ENCODE measurements around the gene DKK3. TPM values are rescaled to one million over a fixed set of nuclear protein-coding genes. Genes with fewer than 3 reads are reported as not detected.

DKK3 gene
- total RNA-seq, 1 experiment from 2014 or later: 14.6 TPM

- no peaks in the 10 kb centered on the region for H3K27me3 Mint-ChIP-seq (ENCODE audit: unreplicated experiment)
- H3K4me1 Mint-ChIP-seq (ENCODE audit: low read depth, unreplicated experiment): no peaks in the 10 kb centered on the region
- CTCF ChIA-PET: interaction anchor here (0.6 kb wide), 1 partner anchor 116 kb away, joined by 3 read pairs; no protein-coding TSS in a partner anchor
- no TSS peak for BruUV-seq (replicated peaks)
- intact Hi-C loops (cut with micrococcal nuclease; ENCODE audit: unreplicated experiment): no loop called here
- no peak for DNase-seq
- H3K36me3 Mint-ChIP-seq (ENCODE audit: insufficient read depth, unreplicated experiment): no peaks in the 10 kb centered on the region
- no peak overlapping the region for H3K27ac Mint-ChIP-seq (ENCODE audit: unreplicated experiment)
- H3K9me3 Mint-ChIP-seq (ENCODE audit: low read depth, unreplicated experiment): no peaks in the 10 kb centered on the region
- no peak overlapping the region for H3K4me3 Mint-ChIP-seq (ENCODE audit: low read depth, unreplicated experiment)
- TF ChIP-seq CTCF (IDR thresholded peaks at IDR 0.05; ENCODE audit: unreplicated experiment): no peak
These were observed 22.2 kb downstream of the DKK3 start for GRCh38 chr11:11985954-11986949.

- CTCF ChIA-PET: no interaction called here
- BruUV-seq (replicated peaks): no TSS peak
- TF ChIP-seq CTCF (IDR thresholded peaks at IDR 0.05; ENCODE audit: unreplicated experiment): no peak
These were observed 23.3 kb downstream of the DKK3 start for GRCh38 chr11:11985016-11985715.

GRCh38 chr11:11984563-11984962 is 23.9 kb downstream of the DKK3 start:
- Mint-ChIP-seq H3K27ac (ENCODE audit: unreplicated experiment) (no peak overlapping the region), H3K9me3 (ENCODE audit: low read depth, unreplicated experiment) (no peaks in the 10 kb centered on the region), H3K4me3 (ENCODE audit: low read depth, unreplicated experiment) (no peak overlapping the region), H3K36me3 (ENCODE audit: insufficient read depth, unreplicated experiment) (no peaks in the 10 kb centered on the region), H3K4me1 (ENCODE audit: low read depth, unreplicated experiment) (peaks cover 8% of the 10 kb centered on the region), H3K27me3 (ENCODE audit: unreplicated experiment) (no peaks in the 10 kb centered on the region)
- intact Hi-C loops (cut with micrococcal nuclease; ENCODE audit: unreplicated experiment): no loop called here
- no TSS peak for BruUV-seq (replicated peaks)
- CTCF ChIA-PET: no interaction called here
- DNase-seq: no peak
- TF ChIP-seq CTCF (IDR thresholded peaks at IDR 0.05; ENCODE audit: unreplicated experiment): no peak

More at GRCh38 chr11:11985016-11985715, 23.3 kb downstream of the DKK3 start:
- no peak for DNase-seq
- no peaks in the 10 kb centered on the region for H3K9me3 Mint-ChIP-seq (ENCODE audit: low read depth, unreplicated experiment)
- no peak overlapping the region for H3K27ac Mint-ChIP-seq (ENCODE audit: unreplicated experiment)
- H3K4me1 Mint-ChIP-seq (ENCODE audit: low read depth, unreplicated experiment): peaks cover 2% of the 10 kb centered on the region
- intact Hi-C loops (cut with micrococcal nuclease; ENCODE audit: unreplicated experiment): no loop called here
- H3K4me3 Mint-ChIP-seq (ENCODE audit: low read depth, unreplicated experiment): no peak overlapping the region
- H3K27me3 Mint-ChIP-seq (ENCODE audit: unreplicated experiment): no peaks in the 10 kb centered on the region
- H3K36me3 Mint-ChIP-seq (ENCODE audit: insufficient read depth, unreplicated experiment): no peaks in the 10 kb centered on the region

- H3K9me3 Mint-ChIP-seq (ENCODE audit: low read depth, unreplicated experiment): no peaks in the 10 kb centered on the region
- peaks cover 11% of the 10 kb centered on the region for H3K4me1 Mint-ChIP-seq (ENCODE audit: low read depth, unreplicated experiment)
- CTCF ChIA-PET: no interaction called here
- no peak overlapping the region for H3K27ac Mint-ChIP-seq (ENCODE audit: unreplicated experiment)
- TF ChIP-seq CTCF (IDR thresholded peaks at IDR 0.05; ENCODE audit: unreplicated experiment): no peak
- BruUV-seq (replicated peaks): no TSS peak
- intact Hi-C loops (cut with micrococcal nuclease; ENCODE audit: unreplicated experiment): no loop called here
- no peaks in the 10 kb centered on the region for H3K27me3 Mint-ChIP-seq (ENCODE audit: unreplicated experiment)
- no peak overlapping the region for H3K4me3 Mint-ChIP-seq (ENCODE audit: low read depth, unreplicated experiment)
- no peak for DNase-seq
- no peaks in the 10 kb centered on the region for H3K36me3 Mint-ChIP-seq (ENCODE audit: insufficient read depth, unreplicated experiment)
These were observed 25.0 kb downstream of the DKK3 start for GRCh38 chr11:11983427-11983826.

Data from Calu3 (cell line).